CD14-positive monocyte (primary cell): Measurements from ENCODE around the gene HSPA5. TPM values are rescaled to one million over a fixed set of nuclear protein-coding genes. Genes with fewer than 3 reads are reported as not detected.

Experiments
- DNase-seq, 3 donors: peaks; one replicate each; pipeline ENCODE4 v3.0.0-alpha.2; 2011 to 2022
- H2AFZ ChIP-seq: 2 replicates; pipeline ENCODE4 v1.6.0; 2012; ENCODE audit warnings: mild to moderate bottlenecking, low read depth, low read length, inconsistent platforms; ENCODE audit not compliant: insufficient read depth, poor library complexity, severe bottlenecking
- H3K27ac ChIP-seq, 2 donors: 1 replicate in 1 of 2; 2 replicates in 1 of 2; pipeline ENCODE4 v1.5.1; 2012 to 2013; ENCODE audit warnings: low read length in 2 of 2, control low read depth in 1 of 2, inconsistent platforms in 1 of 2, low read depth in 1 of 2, mild to moderate bottlenecking in 1 of 2
- H3K27me3 ChIP-seq, 2 donors: one replicate each; pipeline versions ENCODE4 v1.6.0 to v1.6.1; 2011 to 2013; ENCODE audit warnings: low read length in 2 of 2; ENCODE audit not compliant: control insufficient read depth in 2 of 2, insufficient read depth in 2 of 2
- H3K36me3 ChIP-seq, 2 donors: replicated peaks in 1 of 2; 1 replicate in 1 of 2; 2 replicates in 1 of 2; pipeline versions ENCODE4 v1.5.1 to v1.6.1; 2012 to 2013; ENCODE audit warnings: low read length in 2 of 2, control low read depth in 1 of 2, inconsistent platforms in 1 of 2, mild to moderate bottlenecking in 1 of 2; ENCODE audit not compliant: insufficient read depth in 2 of 2, control insufficient read depth in 1 of 2
- H3K4me1 ChIP-seq, 2 donors: 1 replicate in 1 of 2; 2 replicates in 1 of 2; pipeline versions ENCODE4 v1.5.1 to v1.6.1; 2012 to 2013; ENCODE audit warnings: low read length in 2 of 2, control low read depth in 1 of 2, inconsistent platforms in 1 of 2, mild to moderate bottlenecking in 1 of 2, moderate library complexity in 1 of 2; ENCODE audit not compliant: insufficient read depth in 2 of 2, control insufficient read depth in 1 of 2
- H3K4me2 ChIP-seq: replicated peaks from 2 replicates; pipeline ENCODE3; 2012; ENCODE audit warnings: low read length, moderate library complexity, mild to moderate bottlenecking; ENCODE audit not compliant: poor library complexity, severe bottlenecking; ENCODE audit errors: extremely low read depth
- H3K4me3 ChIP-seq, 3 experiments: fragments of 200-600 bp in 1 of 3; sonication (generic) in 1 of 3; replicated peaks in 1 of 3; 1 replicate in 2 of 3; 2 replicates in 1 of 3; pipeline ENCODE4 v1.5.1; 2011 to 2013; ENCODE audit warnings: low read length in 3 of 3, mild to moderate bottlenecking in 3 of 3, control low read depth in 2 of 3, low read depth in 2 of 3, inconsistent platforms in 1 of 3, moderate library complexity in 1 of 3
- H3K79me2 ChIP-seq: 2 replicates; pipeline ENCODE4 v1.6.0; 2012; ENCODE audit warnings: mild to moderate bottlenecking, control low read depth, inconsistent platforms, low read length, moderate library complexity; ENCODE audit not compliant: insufficient read depth
- H3K9ac ChIP-seq: 2 replicates; pipeline ENCODE4 v1.6.0; 2017; ENCODE audit warnings: low read length, mild to moderate bottlenecking; ENCODE audit not compliant: insufficient read depth, poor library complexity, severe bottlenecking
- H3K9me3 ChIP-seq, 2 donors: replicated peaks in 1 of 2; 1 replicate in 1 of 2; 2 replicates in 1 of 2; pipeline versions ENCODE4 v1.5.1 to v1.6.1; 2012 to 2013; ENCODE audit warnings: low read length in 2 of 2, control low read depth in 1 of 2; ENCODE audit not compliant: control insufficient read depth in 1 of 2, insufficient read depth in 1 of 2
- H4K20me1 ChIP-seq: 2 replicates; pipeline ENCODE4 v1.6.0; 2012; ENCODE audit warnings: mild to moderate bottlenecking, low read length, control low read depth, moderate library complexity; ENCODE audit not compliant: insufficient read depth
- H3K27ac Mint-ChIP-seq, 7 donors: one replicate each; pipeline ENCODE4 v1.8.0; 2020; ENCODE audit warnings: mild to moderate bottlenecking in 7 of 7, mixed read lengths in 7 of 7, moderate library complexity in 6 of 7, inconsistent platforms in 2 of 7
- H3K27me3 Mint-ChIP-seq, 3 donors: one replicate each; pipeline ENCODE4 v1.8.0; 2021 to 2022; ENCODE audit warnings: low read depth in 3 of 3, mild to moderate bottlenecking in 3 of 3, mixed read lengths in 3 of 3, moderate library complexity in 3 of 3, inconsistent platforms in 1 of 3
- H3K36me3 Mint-ChIP-seq, 2 donors: one replicate each; pipeline ENCODE4 v1.8.0; 2020; ENCODE audit warnings: mixed read lengths in 2 of 2, inconsistent platforms in 1 of 2, mild to moderate bottlenecking in 1 of 2
- H3K4me1 Mint-ChIP-seq: one replicate; pipeline ENCODE4 v1.8.0; 2020; ENCODE audit warnings: mild to moderate bottlenecking, mixed read lengths
- H3K4me3 Mint-ChIP-seq, 2 donors: one replicate each; pipeline ENCODE4 v1.8.0; 2020; ENCODE audit warnings: mild to moderate bottlenecking in 2 of 2, mixed read lengths in 2 of 2, moderate library complexity in 1 of 2
- H3K9me3 Mint-ChIP-seq, 7 donors: one replicate each; pipeline ENCODE4 v1.8.0; 2020 to 2022; ENCODE audit warnings: mixed read lengths in 7 of 7, mild to moderate bottlenecking in 6 of 7, moderate library complexity in 6 of 7, inconsistent platforms in 2 of 7
- CTCF ChIP-seq: fragments of 200-600 bp; IDR thresholded peaks from one replicate; pipeline ENCODE4 v1.8.0; 2022; ENCODE audit warnings: antibody characterized with exemption, mild to moderate bottlenecking
- WGBS: methylation state at CpG from one replicate; pipeline ENCODE4 v1.1.5; 2013; ENCODE audit warnings: missing lambda C conversion rate; ENCODE audit not compliant: insufficient coverage; 5-methylcytosine and 5-hydroxymethylcytosine counted together
- intact Hi-C, 2 donors: fragments of 100-400 bp; cut with micrococcal nuclease; formaldehyde crosslinking; loops; one replicate each; pipeline versions ENCODE4 v1.15.0 to v1.15.1; 2023
- polyA plus RNA-seq, 3 donors: library from polyadenylated mRNA; depleted of rRNA in 1 of 3; unstranded in 2 of 3; stranded (reverse) in 1 of 3; fragments of 300-500 nt in 2 of 3; fragments of >200 nt in 1 of 3; fragmentation: Illumina TruSeq in 2 of 3; gene quantifications; 1 replicate in 2 of 3; 2 replicates in 1 of 3; pipeline ENCODE4 v1.2.3, GENCODE V29; 2012 to 2021

The HSPA5 gene
- polyA plus RNA-seq, 3 donors: 105 to 238 (median 156) TPM

DNA sequence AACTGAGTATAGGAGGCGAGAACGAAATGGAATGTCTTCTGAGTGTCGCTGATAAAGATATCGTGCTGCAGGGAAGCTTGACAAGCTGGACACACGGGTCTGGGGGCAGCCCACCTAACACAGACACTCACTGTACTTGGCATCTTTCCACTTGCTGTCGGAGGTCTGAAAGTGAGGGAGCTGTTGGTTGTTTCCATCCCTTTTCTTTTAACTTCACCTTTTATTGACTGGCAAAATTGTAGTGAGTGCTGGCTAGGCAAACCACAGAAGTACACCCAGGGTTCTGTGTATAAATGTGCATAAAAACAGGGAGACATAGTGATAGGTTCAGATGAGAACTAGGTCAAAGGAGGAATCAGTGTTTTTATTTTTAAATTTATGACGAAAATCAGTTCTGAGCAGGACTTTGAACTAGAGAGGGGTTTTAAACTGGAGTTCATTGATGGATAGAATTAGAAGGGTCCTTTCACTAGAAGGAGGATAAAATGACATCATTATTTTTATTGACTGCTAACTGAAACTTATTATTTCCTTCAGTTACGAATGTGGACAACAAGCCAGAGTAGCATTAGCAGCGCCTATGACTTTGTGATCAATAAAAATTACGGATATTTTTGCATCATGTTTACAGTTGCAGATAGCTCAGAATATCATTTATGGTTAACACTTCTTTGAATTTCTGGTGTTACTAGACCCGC lies 21.3 kb upstream of the HSPA5 start:
- H3K4me1 Mint-ChIP-seq: peaks cover 63% of the 10 kb centered on the region

More for the DNA sequence above, 21.3 kb upstream of the HSPA5 start:
- no peak for DNase-seq
- Mint-ChIP-seq H3K27ac (peak overlapping the region; percentile 92 to 99 (median 98)), H3K36me3 (peaks cover 20 to 33% of the 10 kb centered on the region in 2 donors), H3K27me3 (peaks cover 0 to 2% (median 0%) of the 10 kb centered on the region in 3 donors), H3K9me3 (peaks cover 0 to 6% (median 0%) of the 10 kb centered on the region in 7 donors), H3K4me3 (peak overlapping the region; percentile 97 to 98)
- Histone ChIP-seq H3K36me3 (peaks cover 3 to 24% of the 10 kb centered on the region in 2 donors), H3K9me3 (no peaks in the 10 kb centered on the region), H3K4me1 (peaks cover 47 to 48% of the 10 kb centered on the region in 2 donors), H3K9ac (peak overlapping the region; percentile 96), H3K79me2 (peaks cover 63% of the 10 kb centered on the region), H2AFZ (peak overlapping the region; percentile 89), H3K27ac (peak overlapping the region; percentile 95 to 98), H4K20me1 (peaks cover 47% of the 10 kb centered on the region), H3K4me2 (peak overlapping the region; percentile 94), H3K4me3 (peak overlapping the region; percentile 83 to 97 (median 90)), H3K27me3 (no peaks in the 10 kb centered on the region)
- WGBS: 0% methylated on average over 1 of the region's 11 CpGs
- no peak for TF ChIP-seq CTCF
- intact Hi-C loops: loop anchor here (5.0 to 10.0 kb wide), 2 partner anchors 68 to 75 kb away; partner anchors contain the start of gene PPP6C (in 1 of the 2)
